Neuronal stem cell (in vitro differentiated cells): ENCODE data around the gene RAC2.

Experiments
- DNase-seq: peaks from one replicate; pipeline ENCODE4 v3.0.0-alpha.2; 2013; ENCODE audit warnings: low spot score
- H2AFZ ChIP-seq: one replicate; pipeline ENCODE4 v1.6.1; 2013; ENCODE audit warnings: mild to moderate bottlenecking, low read length, inconsistent platforms
- H2AK5ac ChIP-seq: 2 replicates; pipeline ENCODE4 v1.6.1; 2013; ENCODE audit warnings: low read depth, mild to moderate bottlenecking, inconsistent platforms, low read length, moderate library complexity, mixed read lengths
- H2BK120ac ChIP-seq: 2 replicates; pipeline ENCODE4 v1.6.1; 2013; ENCODE audit warnings: low read depth, mild to moderate bottlenecking, inconsistent platforms, low read length, moderate library complexity, mixed read lengths
- H2BK12ac ChIP-seq: one replicate; pipeline ENCODE4 v1.6.1; 2013; ENCODE audit warnings: low read length, inconsistent platforms
- H2BK15ac ChIP-seq: 2 replicates; pipeline ENCODE4 v1.6.1; 2013; ENCODE audit warnings: mild to moderate bottlenecking, low read length, inconsistent platforms, mixed read lengths
- H2BK5ac ChIP-seq: one replicate; pipeline ENCODE4 v1.6.1; 2013; ENCODE audit warnings: inconsistent platforms, mild to moderate bottlenecking, low read length, moderate library complexity
- H3K14ac ChIP-seq: one replicate; pipeline ENCODE4 v1.6.1; 2013; ENCODE audit warnings: low read length, inconsistent platforms
- H3K18ac ChIP-seq: 2 replicates; pipeline ENCODE4 v1.6.1; 2013; ENCODE audit warnings: low read length, inconsistent platforms
- H3K23ac ChIP-seq: 2 replicates; pipeline ENCODE4 v1.6.1; 2013; ENCODE audit warnings: low read depth, mild to moderate bottlenecking, mixed read lengths, low read length, inconsistent platforms; ENCODE audit not compliant: poor library complexity
- H3K27ac ChIP-seq: replicated peaks from 3 replicates; pipeline ENCODE4 v1.5.1; 2013; ENCODE audit warnings: low read length, inconsistent platforms
- H3K27me3 ChIP-seq, 3 experiments: 2 replicates each; pipeline ENCODE4 v1.6.1; 2013; ENCODE audit warnings: low read length in 3 of 3, mild to moderate bottlenecking in 2 of 3, inconsistent platforms in 1 of 3, low read depth in 1 of 3, mixed read lengths in 1 of 3, moderate library complexity in 1 of 3; ENCODE audit not compliant: control insufficient read depth in 3 of 3, insufficient read depth in 3 of 3
- H3K36me3 ChIP-seq, 2 donors: replicated peaks in 1 of 2; 2 replicates each; pipeline ENCODE4 v1.6.1; 2013; ENCODE audit warnings: low read length in 2 of 2; ENCODE audit not compliant: control insufficient read depth in 2 of 2, insufficient read depth in 2 of 2
- H3K4ac ChIP-seq: 2 replicates; pipeline ENCODE4 v1.6.1; 2013; ENCODE audit warnings: inconsistent platforms, mild to moderate bottlenecking, low read length, moderate library complexity
- H3K4me1 ChIP-seq, 2 donors: 1 replicate in 1 of 2; 2 replicates in 1 of 2; pipeline ENCODE4 v1.6.1; 2013; ENCODE audit warnings: low read length in 2 of 2, low read depth in 1 of 2; ENCODE audit not compliant: control insufficient read depth in 2 of 2, insufficient read depth in 1 of 2
- H3K4me2 ChIP-seq: one replicate; pipeline ENCODE4 v1.6.1; 2013; ENCODE audit warnings: mild to moderate bottlenecking, low read length, inconsistent platforms; ENCODE audit not compliant: insufficient read depth, poor library complexity, severe bottlenecking
- H3K4me3 ChIP-seq, 2 donors: 2 replicates each; pipeline ENCODE4 v1.5.1; 2013; ENCODE audit warnings: low read length in 2 of 2, mild to moderate bottlenecking in 2 of 2, inconsistent platforms in 1 of 2, moderate library complexity in 1 of 2
- H3K79me1 ChIP-seq: one replicate; pipeline ENCODE4 v1.6.1; 2013; ENCODE audit warnings: low read depth, mild to moderate bottlenecking, inconsistent platforms, low read length, moderate library complexity
- H3K9ac ChIP-seq: one replicate; pipeline ENCODE4 v1.6.1; 2013; ENCODE audit warnings: mild to moderate bottlenecking, low read depth, low read length, inconsistent platforms; ENCODE audit not compliant: poor library complexity
- H3K9me3 ChIP-seq, 2 donors: replicated peaks in 1 of 2; 2 replicates each; pipeline versions ENCODE3 to v1.6.1; 2013; ENCODE audit warnings: low read length in 2 of 2, mild to moderate bottlenecking in 2 of 2, inconsistent platforms in 1 of 2, low read depth in 1 of 2, mixed read lengths in 1 of 2, moderate library complexity in 1 of 2; ENCODE audit not compliant: control insufficient read depth in 2 of 2, insufficient read depth in 1 of 2
- H4K8ac ChIP-seq: one replicate; pipeline ENCODE4 v1.6.1; 2013; ENCODE audit warnings: low read depth, mild to moderate bottlenecking, inconsistent platforms, low read length, moderate library complexity
- H4K91ac ChIP-seq: one replicate; pipeline ENCODE4 v1.6.1; 2013; ENCODE audit warnings: low read length, low read depth, mild to moderate bottlenecking, inconsistent platforms; ENCODE audit not compliant: poor library complexity
- WGBS, 2 donors: extraction: QIAGEN DNeasy Blood & Tissue Kit; methylation state at CpG; one replicate each; pipeline ENCODE4 v1.1.7; 2013; ENCODE audit warnings: missing lambda C conversion rate in 2 of 2, mixed read lengths in 1 of 2; ENCODE audit not compliant: insufficient read length in 2 of 2, insufficient replicate concordance in 1 of 2; ENCODE audit errors: extremely low coverage in 2 of 2; 5-methylcytosine and 5-hydroxymethylcytosine counted together

The RAC2 gene

DNA sequence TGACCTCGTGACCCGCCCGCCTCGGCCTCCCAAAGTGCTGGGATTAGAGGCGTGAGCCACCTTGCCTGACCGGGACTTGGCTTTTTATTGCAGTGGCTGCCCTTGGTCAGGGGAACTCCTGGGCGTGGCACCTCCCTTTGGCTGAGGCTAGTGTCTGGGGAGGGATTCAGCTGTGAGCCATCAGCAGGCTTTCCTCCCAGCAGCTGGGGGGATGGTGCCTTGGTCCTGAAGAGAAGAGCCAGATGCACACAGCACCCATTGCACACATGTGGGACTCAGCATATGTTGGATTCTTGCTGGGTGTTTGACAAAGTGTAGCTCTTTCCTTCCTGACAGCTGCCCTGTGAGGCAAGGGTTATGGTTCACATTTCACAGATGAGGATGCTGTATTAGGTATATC is 46.7 kb upstream of the RAC2 start:
- H3K4ac ChIP-seq = no peak overlapping the region
- H2AK5ac ChIP-seq = no peak overlapping the region
- H3K9me3 ChIP-seq = no peaks in the 10 kb centered on the region
- peaks cover 0 to 4% (median 0%) of the 10 kb centered on the region in 3 experiments for H3K27me3 ChIP-seq
- H3K36me3 ChIP-seq = no peaks in the 10 kb centered on the region
- no peak overlapping the region for H3K9ac ChIP-seq
- no peaks in the 10 kb centered on the region for H3K79me1 ChIP-seq
- no peak overlapping the region for H4K91ac ChIP-seq
- no peak overlapping the region for H2AFZ ChIP-seq
- H3K27ac ChIP-seq = no peak overlapping the region
- no peak overlapping the region for H2BK15ac ChIP-seq
- no peak overlapping the region for H3K23ac ChIP-seq
- no peak overlapping the region for H2BK12ac ChIP-seq
- no peak overlapping the region for H4K8ac ChIP-seq
- no peak overlapping the region for H2BK5ac ChIP-seq
- no peak overlapping the region for H2BK120ac ChIP-seq
- H3K4me1 ChIP-seq = no peaks in the 10 kb centered on the region
- H3K4me3 ChIP-seq = no peak overlapping the region
- no peak overlapping the region for H3K14ac ChIP-seq
- H3K4me2 ChIP-seq = no peak overlapping the region
- WGBS, 2 donors = no CpG with 5 or more reads among the region's 7 CpGs
- H3K18ac ChIP-seq = no peak overlapping the region
- DNase-seq = no peak

DNA sequence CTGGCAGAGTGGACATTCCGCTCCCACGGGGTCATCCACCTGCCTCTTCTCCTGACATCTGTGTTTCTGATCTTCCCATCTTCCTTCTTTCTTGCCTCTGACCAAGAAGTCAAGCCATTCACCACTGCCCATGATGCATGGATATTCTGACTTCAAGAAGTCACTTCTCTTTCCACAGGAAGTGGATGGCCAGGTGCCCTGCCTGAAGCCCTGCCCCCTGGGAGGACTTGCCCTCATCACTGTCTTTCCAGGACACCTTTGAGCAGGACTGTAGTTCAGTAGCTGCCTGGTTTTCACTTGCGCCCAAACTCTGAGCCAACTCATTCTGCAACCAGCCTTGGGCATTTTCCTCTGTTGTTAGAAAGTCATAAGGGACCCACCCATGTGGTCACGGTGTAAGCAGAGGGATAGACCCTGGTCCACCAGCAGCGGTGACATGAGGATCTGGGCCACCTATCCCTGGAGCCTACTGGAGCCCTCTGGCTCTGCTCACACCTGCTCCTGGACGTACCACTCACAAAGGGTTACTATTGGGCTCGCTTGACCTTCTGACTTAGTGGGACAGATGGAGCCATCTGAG is 45.2 kb upstream of the RAC2 start:
- Histone ChIP-seq H3K27me3 (peaks cover 0 to 11% (median 0%) of the 10 kb centered on the region in 3 experiments), H4K91ac (no peak overlapping the region), H3K36me3 (no peaks in the 10 kb centered on the region), H3K4me1 (peaks cover 0 to 2% of the 10 kb centered on the region in 2 donors), H4K8ac (no peak overlapping the region), H3K27ac (no peak overlapping the region), H2AK5ac (no peak overlapping the region), H3K18ac (no peak overlapping the region), H3K4ac (no peak overlapping the region), H3K9me3 (no peaks in the 10 kb centered on the region), H2BK120ac (no peak overlapping the region), H3K4me2 (no peak overlapping the region), H2BK12ac (no peak overlapping the region), H2BK5ac (no peak overlapping the region), H2BK15ac (no peak overlapping the region), H3K79me1 (no peaks in the 10 kb centered on the region), H2AFZ (no peak overlapping the region), H3K4me3 (no peak overlapping the region), H3K14ac (no peak overlapping the region), H3K9ac (no peak overlapping the region), H3K23ac (no peak overlapping the region)
- DNase-seq = no peak
- no CpG with 5 or more reads among the region's 7 CpGs for WGBS, 2 donors

DNA sequence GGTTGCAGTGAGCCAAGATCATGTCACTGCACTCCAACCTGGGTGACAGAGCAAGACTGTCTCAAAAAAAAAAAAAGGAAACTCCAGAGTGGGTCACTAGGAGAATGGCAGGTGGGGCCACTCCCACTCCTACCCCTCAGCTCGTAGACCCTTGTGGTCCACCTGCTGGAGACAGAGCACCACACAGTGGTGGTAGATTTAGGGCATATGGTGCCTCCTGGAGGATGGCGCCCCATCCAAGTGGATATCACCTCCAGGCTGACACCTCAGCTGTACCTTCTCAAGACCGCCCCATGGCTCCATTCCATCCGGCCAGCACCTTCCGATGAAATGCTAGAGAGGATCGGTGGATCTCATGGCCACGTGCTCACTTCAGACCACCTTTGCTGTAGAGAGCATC is 44.5 kb upstream of the RAC2 start:
- H3K4me3 ChIP-seq = no peak overlapping the region
- H2AFZ ChIP-seq = no peak overlapping the region
- H3K27me3 ChIP-seq = peaks cover 0 to 14% (median 0%) of the 10 kb centered on the region in 3 experiments
- H3K4ac ChIP-seq = no peak overlapping the region
- no peak overlapping the region for H2AK5ac ChIP-seq
- H4K91ac ChIP-seq = no peak overlapping the region
- WGBS, 2 donors = no CpG with 5 or more reads among the region's 7 CpGs
- no peak overlapping the region for H2BK120ac ChIP-seq
- H2BK12ac ChIP-seq = no peak overlapping the region
- H3K14ac ChIP-seq = no peak overlapping the region
- no peak overlapping the region for H2BK15ac ChIP-seq
- no peak for DNase-seq
- H3K27ac ChIP-seq = no peak overlapping the region
- H3K9me3 ChIP-seq = no peaks in the 10 kb centered on the region
- H4K8ac ChIP-seq = no peak overlapping the region
- peaks cover 0 to 2% of the 10 kb centered on the region in 2 donors for H3K4me1 ChIP-seq
- H3K79me1 ChIP-seq = no peaks in the 10 kb centered on the region
- no peaks in the 10 kb centered on the region for H3K36me3 ChIP-seq
- H3K4me2 ChIP-seq = no peak overlapping the region
- no peak overlapping the region for H2BK5ac ChIP-seq
- H3K9ac ChIP-seq = no peak overlapping the region
- H3K18ac ChIP-seq = peak overlapping the region; percentile 5
- no peak overlapping the region for H3K23ac ChIP-seq

DNA sequence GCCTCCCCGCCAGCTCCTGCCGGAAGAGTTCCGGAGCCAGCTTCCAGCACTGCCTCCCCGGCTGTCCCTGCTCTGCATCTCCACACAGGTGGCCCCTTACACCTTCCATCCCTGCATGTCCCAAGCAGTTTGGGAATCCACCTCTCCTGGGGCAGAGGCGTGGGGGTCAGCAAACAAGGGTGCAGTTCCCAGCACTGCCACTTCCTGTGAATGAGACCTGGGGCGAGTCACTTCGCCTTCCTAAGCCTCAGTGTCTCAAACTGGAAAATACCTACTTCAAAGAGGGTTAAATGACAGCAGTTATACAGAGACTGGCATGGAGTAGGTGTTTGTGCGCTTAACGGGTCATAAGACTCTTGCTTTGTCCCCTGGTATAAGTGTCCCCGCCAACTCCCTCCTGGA is 43.5 kb upstream of the RAC2 start:
- no peak overlapping the region for H3K9ac ChIP-seq
- peak overlapping the region; percentile 15 for H3K18ac ChIP-seq
- no peak overlapping the region for H2BK5ac ChIP-seq
- H3K36me3 ChIP-seq = no peaks in the 10 kb centered on the region
- H2BK12ac ChIP-seq = no peak overlapping the region
- no peak overlapping the region for H3K4ac ChIP-seq
- peaks cover 0 to 18% (median 0%) of the 10 kb centered on the region in 3 experiments for H3K27me3 ChIP-seq
- H2BK15ac ChIP-seq = no peak overlapping the region
- no peaks in the 10 kb centered on the region for H3K79me1 ChIP-seq
- no peak overlapping the region for H2BK120ac ChIP-seq
- no peak for DNase-seq
- H4K8ac ChIP-seq = no peak overlapping the region
- peaks cover 0 to 2% of the 10 kb centered on the region in 2 donors for H3K4me1 ChIP-seq
- WGBS, 2 donors = no CpG with 5 or more reads among the region's 10 CpGs
- H3K27ac ChIP-seq = no peak overlapping the region
- peak overlapping the region; percentile 76 for H3K14ac ChIP-seq
- H4K91ac ChIP-seq = no peak overlapping the region
- no peak overlapping the region for H3K4me3 ChIP-seq
- H3K9me3 ChIP-seq = no peaks in the 10 kb centered on the region
- H2AK5ac ChIP-seq = no peak overlapping the region
- no peak overlapping the region for H3K23ac ChIP-seq
- no peak overlapping the region for H3K4me2 ChIP-seq
- H2AFZ ChIP-seq = no peak overlapping the region
